ENCODE data around the gene ADAMTS4. TPM values are rescaled to one million over a fixed set of nuclear protein-coding genes. Genes with fewer than 3 reads are reported as not detected.

The ADAMTS4 gene
- total RNA-seq, 4 donors from 2014 or later = 1.3 to 2.6 (median 1.8) TPM

DNA sequence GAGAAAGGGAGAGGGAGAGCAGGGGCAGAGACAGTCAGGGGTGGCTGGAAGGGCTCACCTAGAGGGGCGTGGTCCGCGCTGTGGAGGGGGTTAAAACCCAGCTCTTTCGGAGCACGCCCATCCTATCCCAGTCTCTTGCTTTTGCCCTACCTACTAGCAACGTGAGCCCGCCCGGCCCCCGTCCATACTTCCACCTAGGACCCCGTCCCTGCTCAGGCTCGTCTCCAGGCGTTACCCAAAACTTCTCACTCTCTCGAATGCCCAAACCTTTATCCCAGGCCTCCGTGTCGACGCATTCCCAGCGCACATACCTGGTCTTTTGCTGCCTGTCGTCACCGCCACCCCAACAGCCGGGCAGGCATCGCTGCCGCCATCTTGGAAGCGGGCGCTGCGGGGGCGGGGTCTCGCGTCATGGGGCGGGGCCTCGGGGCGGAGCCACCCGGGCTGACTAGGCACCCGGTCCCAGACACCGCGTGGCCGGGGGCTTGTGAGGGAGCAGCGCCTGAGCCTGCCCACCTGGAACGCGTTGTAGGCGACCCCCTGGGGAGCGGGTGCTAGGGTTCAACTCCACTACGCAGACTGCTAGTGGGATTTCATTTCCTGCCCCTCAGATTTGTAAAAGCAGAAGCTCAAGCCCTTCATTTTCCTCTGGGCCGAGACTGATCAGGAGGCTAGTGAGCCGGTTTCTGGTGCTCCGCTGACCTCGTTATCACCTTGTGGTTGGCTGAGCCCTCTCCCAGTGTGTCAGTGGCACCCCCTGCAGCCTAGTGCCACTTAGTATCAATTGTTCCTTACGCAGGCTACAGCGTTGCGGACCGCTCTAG, 21.5 kb downstream of the ADAMTS4 start, which contains the start of gene B4GALT3:
Gene B4GALT3, minus strand, starts transcription at position 396 of the 824 bp plus-strand sequence. CDS start 1,447 bp downstream, outside the sequence.
- DNase-seq = peak; percentile 50
- Histone ChIP-seq H3K9me3 (no peaks in the 10 kb centered on the region), H3K4me3 (peak within 1 kb of the TSS; percentile 47 to 94 (median 80)), H3K27ac (peak within 1 kb of the TSS; percentile 84 to 95 (median 94)), H3K36me3 (peaks cover 0 to 36% (median 14%) of the 10 kb centered on the region in 3 donors), H3K27me3 (no peaks in the 10 kb centered on the region), H3K4me1 (peaks cover 12 to 89% (median 41%) of the 10 kb centered on the region in 3 donors)
- intact Hi-C loops (cut with DNase I) = no loop called here
- 7 to 12% methylated on average over 20 to 28 of the region's 50 CpGs for WGBS, 2 donors
- peak in 2 of 4 donors; percentile 71 to 80 for TF ChIP-seq POLR2A (IDR thresholded peaks at IDR 0.05)
- TF ChIP-seq, protein P1, sequence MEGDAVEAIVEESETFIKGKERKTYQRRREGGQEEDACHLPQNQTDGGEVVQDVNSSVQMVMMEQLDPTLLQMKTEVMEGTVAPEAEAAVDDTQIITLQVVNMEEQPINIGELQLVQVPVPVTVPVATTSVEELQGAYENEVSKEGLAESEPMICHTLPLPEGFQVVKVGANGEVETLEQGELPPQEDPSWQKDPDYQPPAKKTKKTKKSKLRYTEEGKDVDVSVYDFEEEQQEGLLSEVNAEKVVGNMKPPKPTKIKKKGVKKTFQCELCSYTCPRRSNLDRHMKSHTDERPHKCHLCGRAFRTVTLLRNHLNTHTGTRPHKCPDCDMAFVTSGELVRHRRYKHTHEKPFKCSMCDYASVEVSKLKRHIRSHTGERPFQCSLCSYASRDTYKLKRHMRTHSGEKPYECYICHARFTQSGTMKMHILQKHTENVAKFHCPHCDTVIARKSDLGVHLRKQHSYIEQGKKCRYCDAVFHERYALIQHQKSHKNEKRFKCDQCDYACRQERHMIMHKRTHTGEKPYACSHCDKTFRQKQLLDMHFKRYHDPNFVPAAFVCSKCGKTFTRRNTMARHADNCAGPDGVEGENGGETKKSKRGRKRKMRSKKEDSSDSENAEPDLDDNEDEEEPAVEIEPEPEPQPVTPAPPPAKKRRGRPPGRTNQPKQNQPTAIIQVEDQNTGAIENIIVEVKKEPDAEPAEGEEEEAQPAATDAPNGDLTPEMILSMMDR (IDR thresholded peaks at IDR 0.05) = peak in 1 of 6 experiments; percentile 18

DNA sequence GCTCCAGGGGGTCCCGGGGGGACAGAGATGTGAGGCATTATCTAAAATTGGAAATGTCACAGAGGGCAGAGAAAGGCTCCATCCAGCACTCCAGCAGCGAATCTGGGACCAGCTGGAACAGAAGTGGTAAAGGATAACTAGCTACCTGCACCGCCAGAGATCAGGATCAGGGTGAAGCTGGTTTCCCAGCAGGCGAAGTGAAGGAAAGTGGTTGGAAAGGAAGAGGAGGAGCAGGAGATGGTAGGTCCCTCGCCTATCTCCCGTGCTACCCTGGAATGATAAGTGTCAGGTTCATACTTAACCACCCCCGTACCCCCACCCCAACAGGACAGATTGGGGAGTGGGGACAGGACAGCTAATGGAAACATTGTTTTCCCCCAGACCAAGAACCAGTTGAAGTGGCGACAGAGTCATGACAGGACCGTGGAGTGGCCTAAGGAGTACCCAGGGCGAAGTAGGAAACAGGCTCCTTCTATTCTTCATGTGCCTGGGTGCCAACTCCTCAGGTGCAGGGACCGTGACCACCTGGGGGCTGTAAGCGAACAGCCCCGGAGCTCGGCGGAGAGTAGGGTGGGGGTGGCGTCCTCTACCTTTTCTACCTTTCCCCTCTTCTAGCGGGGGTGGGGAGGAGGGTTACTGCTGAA, 22.3 kb downstream of the ADAMTS4 start:
- 9 to 10% methylated on average over 7 to 11 of the region's 17 CpGs for WGBS, 2 donors
- TF ChIP-seq, protein P1 (IDR thresholded peaks at IDR 0.05) = no peak
- TF ChIP-seq POLR2A (IDR thresholded peaks at IDR 0.05) = no peak

DNA sequence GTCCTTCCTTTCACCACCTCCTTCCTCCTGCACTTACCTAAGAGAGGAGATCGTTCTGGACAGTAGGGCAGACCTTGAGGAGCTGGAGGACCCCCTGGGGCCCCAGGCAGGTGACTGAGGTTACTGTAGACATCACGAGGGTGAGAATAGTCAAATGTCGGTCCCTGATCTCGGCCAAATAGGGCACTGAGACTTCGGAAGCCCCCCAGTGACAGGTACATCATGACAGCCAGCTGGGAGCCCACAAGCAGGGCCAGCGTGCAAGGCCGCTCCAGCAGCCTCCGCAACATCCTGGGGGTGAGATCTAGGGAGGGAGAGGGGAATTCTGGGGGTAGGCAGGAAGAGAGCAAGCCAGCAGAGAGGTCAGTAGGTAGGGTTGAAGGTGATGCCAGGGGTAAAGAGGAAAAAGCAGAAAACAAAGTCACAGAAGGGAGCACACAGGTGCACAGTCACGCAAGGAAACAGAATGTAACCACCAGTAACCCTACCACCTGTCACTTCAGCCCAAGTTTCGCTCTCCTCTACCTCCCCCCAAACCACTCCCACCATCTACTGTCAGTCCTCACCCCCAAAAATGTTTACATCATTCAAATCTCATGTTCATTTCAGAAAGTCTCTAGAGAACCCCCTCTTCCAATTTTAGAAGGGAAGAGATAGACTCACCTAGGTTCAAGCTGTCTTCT, 22.9 kb downstream of the ADAMTS4 start:
- peak overlapping the region in 3 of 4 donors; percentile 93 to 95 (median 94) for H3K27ac ChIP-seq
- no peaks in the 10 kb centered on the region for H3K9me3 ChIP-seq
- intact Hi-C loops (cut with DNase I) = no loop called here
- H3K4me1 ChIP-seq = peaks cover 12 to 89% (median 35%) of the 10 kb centered on the region in 3 donors
- peaks cover 12 to 50% (median 23%) of the 10 kb centered on the region in 3 donors for H3K36me3 ChIP-seq
- no peak for TF ChIP-seq POLR2A (IDR thresholded peaks at IDR 0.05)
- TF ChIP-seq, protein P1 (IDR thresholded peaks at IDR 0.05) = no peak
- no peaks in the 10 kb centered on the region for H3K27me3 ChIP-seq
- peak overlapping the region in 3 of 4 donors; percentile 77 to 94 (median 84) for H3K4me3 ChIP-seq
- WGBS, 2 donors = 84 to 85% methylated on average over 9 to 10 of the region's 10 CpGs
- DNase-seq = no peak

More for the DNA sequence above, 22.3 kb downstream of the ADAMTS4 start:
- Histone ChIP-seq H3K9me3 (no peaks in the 10 kb centered on the region), H3K27me3 (no peaks in the 10 kb centered on the region), H3K36me3 (peaks cover 5 to 44% (median 16%) of the 10 kb centered on the region in 3 donors), H3K4me3 (peak overlapping the region; percentile 47 to 94 (median 80)), H3K27ac (peak overlapping the region; percentile 84 to 95 (median 94)), H3K4me1 (peaks cover 12 to 89% (median 35%) of the 10 kb centered on the region in 3 donors)
- DNase-seq = no peak
- intact Hi-C loops (cut with DNase I) = no loop called here

DNA sequence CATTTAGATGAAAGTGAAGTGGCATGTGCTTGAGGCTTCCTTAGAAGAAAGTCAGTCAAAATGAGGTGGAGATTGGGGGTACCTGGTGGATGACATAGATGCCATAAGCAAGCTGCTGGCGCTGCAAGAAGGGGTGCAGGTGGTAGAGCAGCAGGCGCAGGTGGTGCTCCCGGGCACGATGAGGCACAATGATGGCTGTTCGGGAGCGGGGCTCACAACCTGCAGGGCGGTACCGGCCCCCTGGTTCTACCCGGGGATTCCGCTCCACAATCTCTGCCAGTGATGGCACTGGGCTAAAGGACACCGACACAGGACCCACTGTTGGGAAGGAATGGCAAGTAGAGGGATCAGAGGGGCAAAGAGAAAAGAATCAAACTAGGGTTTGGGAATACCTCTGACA, 23.9 kb downstream of the ADAMTS4 start:
- Histone ChIP-seq H3K27me3 (no peaks in the 10 kb centered on the region), H3K27ac (no peak overlapping the region), H3K36me3 (peaks cover 14 to 60% (median 31%) of the 10 kb centered on the region in 3 donors), H3K9me3 (no peaks in the 10 kb centered on the region), H3K4me1 (peaks cover 12 to 81% (median 28%) of the 10 kb centered on the region in 3 donors), H3K4me3 (no peak overlapping the region)
- 94 to 95% methylated on average over 10 to 11 of the region's 11 CpGs for WGBS, 2 donors
- intact Hi-C loops (cut with DNase I) = no loop called here
- TF ChIP-seq, protein P1 (IDR thresholded peaks at IDR 0.05) = no peak
- no peak for TF ChIP-seq POLR2A (IDR thresholded peaks at IDR 0.05)
- DNase-seq = no peak
